ENCODE measurements around the gene RAB26. TPM values are rescaled to one million over a fixed set of nuclear protein-coding genes. Genes with fewer than 3 reads are reported as not detected.

Gene RAB26
- total and polyA plus RNA-seq, 2 of the 13 experiments (the other 11 are each of a cell fraction or from before 2014, with no cell fraction given): 0.86 to 3.6 TPM

- TF ChIP-seq GATAD1 (CRISPR knock-in tag; IDR thresholded peaks at IDR 0.05) (no peak), ZUFSP (CRISPR knock-in tag; IDR thresholded peaks at IDR 0.05; ENCODE audit: borderline replicate concordance) (no peak), ZNF687 (CRISPR knock-in tag; IDR thresholded peaks at IDR 0.05) (peak; percentile 97), ZNF574 (CRISPR knock-in tag; IDR thresholded peaks at IDR 0.05) (peak; percentile 54), XRCC5 (optimal IDR thresholded peaks at IDR 0.05; ENCODE audit: low read length) (peak; percentile 17), DNMT3B (CRISPR knock-in tag; conservative IDR thresholded peaks at IDR 0.05) (no peak), PATZ1 (CRISPR knock-in tag; IDR thresholded peaks at IDR 0.05) (peak; percentile 13; the same call in 1 of the 2 replicates), ZNF891 (CRISPR knock-in tag; IDR thresholded peaks at IDR 0.05) (peak; percentile 64; the same call in 1 of the 2 replicates), ZNF17 (CRISPR knock-in tag; IDR thresholded peaks at IDR 0.05) (no peak), GABPB1 (CRISPR knock-in tag; IDR thresholded peaks at IDR 0.05) (peak; percentile 74; the same call in 1 of the 2 replicates), ATF5 (CRISPR knock-in tag; IDR thresholded peaks at IDR 0.05; ENCODE audit: low read depth) (no peak), CCAR2 (optimal IDR thresholded peaks at IDR 0.05; ENCODE audit: low read depth, low read length) (peak; percentile 47), PTBP1 (IDR thresholded peaks at IDR 0.05; ENCODE audit: low read depth, low read length, poor library complexity, severe bottlenecking) (peak; percentile 37), HNF1B (CRISPR knock-in tag; IDR thresholded peaks at IDR 0.05) (peak; percentile 41; the same call in 1 of the 2 replicates)
Observed at GRCh38 chr16:2149630-2150417, 1.4 kb downstream of the RAB26 start (continued).
